GM04503 (cell line): ENCODE measurements around the gene PDE4D.

Experiments
- DNase-seq: peaks from one replicate; pipeline ENCODE4 v3.0.0-alpha.2; 2012; ENCODE audit warnings: low read depth

PDE4D gene

GRCh38 chr5:59140133-59140532 is 753.4 kb downstream of the PDE4D start:
- DNase-seq = no peak

DNA sequence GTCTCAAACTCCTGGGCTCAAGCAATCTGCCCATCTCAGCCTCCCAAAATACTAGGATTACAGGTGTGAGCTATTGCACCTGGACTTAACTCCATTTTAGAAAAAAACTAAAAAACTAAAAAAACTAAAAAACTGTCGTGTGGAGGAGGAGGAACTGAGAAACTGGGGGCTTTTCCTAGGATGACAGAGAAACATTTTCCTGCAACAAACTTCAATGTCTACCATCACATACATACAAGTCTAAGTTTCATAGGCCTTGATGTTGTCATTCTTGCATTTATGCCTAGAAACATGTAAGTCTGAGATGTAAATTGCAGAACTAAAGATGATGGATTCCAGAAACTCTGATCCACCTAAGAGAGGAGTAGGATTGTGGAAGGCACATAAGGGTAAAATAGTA is 753.8 kb downstream of the PDE4D start:
- DNase-seq = no peak

GRCh38 chr5:59138509-59138908 is 755.0 kb downstream of the PDE4D start:
- no peak for DNase-seq

DNA sequence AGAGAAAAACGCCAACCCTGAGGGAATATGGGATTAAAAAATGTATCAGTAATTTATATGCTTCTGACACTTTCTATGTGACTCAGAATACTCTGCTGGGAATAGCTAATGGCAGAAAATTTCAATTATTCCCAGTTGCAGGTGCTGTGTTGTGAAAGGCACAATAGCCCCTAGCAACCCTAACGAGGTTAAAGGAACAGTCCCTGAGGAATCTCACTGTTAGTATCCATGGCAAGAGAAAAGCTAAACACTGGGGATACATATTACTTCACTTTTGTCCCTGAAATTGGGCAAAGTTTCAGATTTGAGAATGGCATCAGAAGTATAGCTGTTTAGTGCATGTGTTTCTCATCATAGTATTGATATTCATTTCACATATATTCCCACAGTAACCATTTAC is 755.7 kb downstream of the PDE4D start:
- no peak for DNase-seq

DNA sequence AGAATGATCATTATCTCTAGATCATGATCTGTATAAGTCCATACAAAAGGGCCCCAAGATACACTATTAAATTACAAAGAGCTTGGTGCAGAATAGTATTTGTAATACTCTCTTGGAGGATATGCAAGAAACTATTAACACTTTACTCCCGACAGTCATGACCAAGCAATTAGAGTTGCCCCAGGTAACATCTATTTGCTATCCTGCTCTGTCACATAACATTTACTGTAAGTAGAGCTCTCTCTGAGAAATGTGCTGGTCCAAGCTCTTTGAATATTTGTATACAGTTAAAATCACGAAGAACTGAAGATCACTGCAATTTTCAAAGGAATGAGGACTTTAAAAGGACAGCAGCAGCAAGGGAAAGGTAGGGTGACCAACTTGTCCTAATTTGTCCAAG is 757.0 kb downstream of the PDE4D start:
- DNase-seq = no peak

DNA sequence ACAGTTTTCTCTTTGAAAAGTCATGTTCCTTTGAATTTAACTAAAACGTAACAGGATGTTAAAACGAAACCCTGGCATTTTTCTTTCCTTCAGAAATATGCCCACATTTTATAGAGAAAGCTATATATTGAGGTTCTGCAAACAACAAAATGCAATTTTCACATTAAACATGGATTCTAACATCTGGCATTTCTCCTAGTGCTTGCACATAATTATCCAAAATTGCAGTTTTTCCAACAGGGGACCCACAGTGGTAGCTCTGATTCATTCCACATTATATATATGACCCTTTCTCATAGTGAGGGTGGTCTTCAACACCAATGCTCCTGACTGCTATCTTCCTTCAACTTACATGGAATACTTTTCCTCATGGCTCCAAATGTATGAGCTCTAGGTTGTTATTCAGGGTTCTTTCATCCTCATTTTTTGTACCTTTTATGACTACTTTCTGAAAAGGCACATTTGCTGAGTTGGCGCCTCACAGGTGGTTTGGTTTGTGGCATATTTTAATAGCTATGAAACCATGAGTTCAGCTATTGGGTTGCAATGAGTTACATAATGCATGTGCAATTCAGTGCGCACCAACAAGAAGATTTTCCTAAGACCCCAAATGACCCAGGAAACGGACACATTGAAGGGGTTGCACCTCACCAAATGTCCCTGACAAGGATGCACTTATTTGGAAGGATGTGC is 758.9 kb downstream of the PDE4D start:
- no peak for DNase-seq

DNA sequence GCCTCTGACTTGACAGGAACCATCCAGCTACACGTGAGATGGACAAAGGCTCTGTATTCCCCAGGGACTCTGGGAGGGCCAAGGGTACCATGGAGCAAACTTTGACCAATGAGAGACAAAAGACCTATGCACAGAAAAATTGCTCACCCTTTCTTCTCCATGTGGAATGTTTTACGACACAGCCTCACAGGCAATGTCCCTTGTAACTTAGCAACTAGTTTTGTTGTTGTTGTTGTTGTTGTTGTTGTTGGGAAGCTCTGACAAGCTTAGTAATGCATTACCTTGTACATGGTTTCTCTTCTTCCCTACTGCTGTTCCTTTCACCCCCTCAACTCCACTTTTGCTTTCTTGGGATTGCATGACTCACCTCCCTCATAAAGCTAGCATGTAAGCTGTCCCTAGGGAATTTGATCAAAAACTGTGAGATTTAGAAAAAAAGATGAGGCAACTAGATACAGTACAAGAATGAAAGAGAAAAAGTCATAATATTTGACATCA is 759.7 kb downstream of the PDE4D start:
- peak; percentile 75 for DNase-seq

DNA sequence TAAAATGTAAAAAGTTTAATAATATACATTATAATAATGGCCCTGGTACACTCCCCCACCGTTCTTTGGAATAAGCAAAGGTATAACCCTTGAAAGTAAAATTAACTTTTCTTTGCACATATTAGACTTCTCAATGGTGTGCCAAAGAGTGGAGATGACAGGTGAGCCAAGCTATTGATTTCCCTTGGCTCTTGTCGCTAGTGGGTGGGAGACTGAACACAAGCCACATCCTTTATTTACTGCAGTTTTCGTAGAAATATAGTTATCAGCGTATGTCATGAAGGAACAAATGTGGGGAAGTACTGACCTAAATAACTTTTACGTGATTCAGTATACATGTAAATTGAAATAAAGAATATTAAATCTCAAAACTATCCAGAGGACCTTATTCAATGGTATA is 761.4 kb downstream of the PDE4D start:
- no peak for DNase-seq

DNA sequence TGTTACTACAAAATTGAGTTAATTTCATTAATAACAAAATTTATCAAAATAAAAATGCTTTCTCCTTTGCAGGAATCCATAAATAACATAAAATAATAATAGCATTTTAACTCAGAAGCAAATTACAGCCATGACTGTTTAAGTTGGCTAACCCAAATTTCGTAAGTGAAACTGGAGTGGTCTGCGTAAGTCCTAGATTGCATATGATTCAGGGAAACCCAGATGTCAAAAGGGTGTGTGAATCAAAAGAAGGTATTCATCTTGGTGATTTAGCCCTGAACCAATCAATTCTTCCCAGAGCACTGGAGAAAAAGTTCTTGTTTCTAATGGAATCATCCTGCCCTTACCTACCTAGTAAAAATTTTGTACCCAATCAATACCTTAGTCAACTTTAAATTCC is 763.1 kb downstream of the PDE4D start:
- no peak for DNase-seq

DNA sequence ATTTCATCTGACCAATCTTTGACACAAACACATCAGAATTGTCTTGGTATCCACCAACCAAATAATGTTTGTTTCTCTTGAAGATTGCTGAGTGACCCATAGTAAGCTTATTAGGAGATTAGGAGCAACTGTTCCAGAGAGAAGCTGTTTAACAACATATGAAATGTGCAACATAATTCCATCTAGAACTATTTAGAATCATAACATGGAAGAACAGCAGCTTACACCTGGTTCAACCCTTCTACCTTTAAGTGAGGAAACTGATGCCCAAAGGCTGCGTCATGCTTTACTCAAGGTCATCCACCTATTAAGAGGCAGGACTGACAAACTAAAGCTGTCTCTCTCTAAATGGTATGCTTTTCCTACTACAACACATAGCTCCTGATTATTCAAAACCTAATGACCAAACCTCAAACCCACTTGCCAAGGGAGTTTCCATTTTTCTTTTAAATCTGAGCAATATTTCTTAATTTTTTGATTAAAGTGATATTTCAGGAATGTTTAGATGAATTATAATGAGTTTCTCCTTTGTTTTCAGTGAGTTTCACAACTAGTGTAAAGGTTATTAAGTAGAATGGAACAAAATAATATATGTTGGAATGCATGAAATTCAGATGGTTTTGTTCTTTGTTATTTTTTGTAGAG is 764.8 kb downstream of the PDE4D start:
- DNase-seq = no peak

DNA sequence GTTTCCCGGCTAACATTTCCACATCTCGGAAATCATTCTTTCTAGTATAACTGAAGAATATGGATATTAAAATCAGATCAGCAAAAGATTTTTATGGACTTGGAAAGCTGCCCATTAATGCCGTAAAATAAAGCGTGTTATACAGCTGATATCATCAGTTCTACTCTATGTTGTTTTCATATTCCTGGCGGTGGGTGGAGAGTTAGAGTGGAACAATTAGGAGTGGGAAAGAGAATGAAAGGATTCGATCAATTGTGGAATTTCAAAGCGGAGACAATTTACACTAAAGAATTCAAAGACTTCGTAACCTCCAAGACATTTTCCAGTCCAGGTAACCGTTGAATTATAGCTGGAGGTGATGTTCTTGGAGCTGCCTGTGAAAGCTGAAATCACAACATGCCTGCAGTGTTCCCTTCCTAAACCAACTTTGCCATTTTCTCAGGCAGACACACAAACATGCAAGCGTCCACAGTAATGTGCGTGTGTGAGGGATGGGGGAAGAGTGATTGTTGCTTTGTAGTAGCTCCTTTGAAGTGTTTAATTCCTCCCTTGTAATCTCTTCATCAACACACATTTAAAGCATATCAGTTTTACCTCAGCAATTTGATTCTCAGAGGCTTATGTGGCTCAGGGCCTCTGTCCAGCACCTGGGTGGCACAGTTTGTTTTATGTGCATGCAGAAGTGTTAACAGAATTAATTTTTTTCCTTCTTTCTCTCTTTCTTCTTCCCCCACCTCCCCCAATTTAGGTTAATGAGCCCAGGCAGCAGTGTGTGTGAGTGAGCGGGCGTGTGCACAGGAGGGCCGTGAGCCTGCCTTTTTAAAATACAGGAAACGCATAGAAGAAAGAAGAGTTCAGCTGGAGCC is 766.6 kb downstream of the PDE4D start:
- DNase-seq = no peak

GRCh38 chr5:59126016-59126707 is 767.4 kb downstream of the PDE4D start:
- DNase-seq = no peak

DNA sequence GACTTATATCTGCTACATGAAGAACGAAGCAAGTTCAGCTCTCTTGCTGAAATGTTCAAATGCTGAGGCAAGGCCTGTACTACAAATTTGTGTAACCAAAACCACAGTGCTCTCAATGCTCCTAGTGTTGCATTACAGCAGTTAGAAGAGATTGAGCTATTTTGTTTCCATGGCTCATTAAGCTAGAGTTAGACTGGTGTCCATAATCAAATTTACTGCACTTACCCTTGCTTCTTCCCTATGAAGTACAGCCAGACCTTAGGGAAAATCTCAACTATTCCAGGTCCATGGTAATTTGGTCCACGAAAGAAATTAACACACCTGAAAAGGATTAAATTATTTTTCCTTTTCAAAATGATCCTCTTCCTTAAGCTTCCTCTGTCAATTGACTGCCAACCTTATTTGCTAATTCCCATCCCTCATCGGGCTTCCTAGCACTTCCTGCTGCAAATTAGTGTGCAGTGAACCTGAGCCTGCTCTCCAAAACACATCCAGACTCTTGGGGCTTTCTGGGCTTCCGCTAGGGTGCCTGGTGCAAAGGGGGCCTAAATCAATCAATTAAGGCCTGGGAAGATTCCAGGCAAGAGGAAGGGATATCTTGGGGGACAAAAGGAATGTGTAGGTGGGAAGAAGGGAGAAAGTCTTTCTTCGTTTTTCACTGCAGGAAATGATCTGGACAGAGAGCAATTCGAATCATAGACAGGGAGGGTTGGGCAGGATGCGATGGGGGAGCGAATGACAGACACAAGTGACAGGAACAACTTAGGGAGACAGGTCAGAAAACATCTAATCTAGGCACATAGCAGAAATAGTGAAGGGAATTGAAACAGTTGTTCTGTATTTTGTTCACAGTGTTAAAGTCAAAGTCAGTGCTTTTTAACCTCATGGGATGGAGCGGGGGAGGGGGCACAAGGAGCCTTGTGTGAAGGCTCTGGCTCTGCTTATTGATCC is 768.2 kb downstream of the PDE4D start:
- no peak for DNase-seq

DNA sequence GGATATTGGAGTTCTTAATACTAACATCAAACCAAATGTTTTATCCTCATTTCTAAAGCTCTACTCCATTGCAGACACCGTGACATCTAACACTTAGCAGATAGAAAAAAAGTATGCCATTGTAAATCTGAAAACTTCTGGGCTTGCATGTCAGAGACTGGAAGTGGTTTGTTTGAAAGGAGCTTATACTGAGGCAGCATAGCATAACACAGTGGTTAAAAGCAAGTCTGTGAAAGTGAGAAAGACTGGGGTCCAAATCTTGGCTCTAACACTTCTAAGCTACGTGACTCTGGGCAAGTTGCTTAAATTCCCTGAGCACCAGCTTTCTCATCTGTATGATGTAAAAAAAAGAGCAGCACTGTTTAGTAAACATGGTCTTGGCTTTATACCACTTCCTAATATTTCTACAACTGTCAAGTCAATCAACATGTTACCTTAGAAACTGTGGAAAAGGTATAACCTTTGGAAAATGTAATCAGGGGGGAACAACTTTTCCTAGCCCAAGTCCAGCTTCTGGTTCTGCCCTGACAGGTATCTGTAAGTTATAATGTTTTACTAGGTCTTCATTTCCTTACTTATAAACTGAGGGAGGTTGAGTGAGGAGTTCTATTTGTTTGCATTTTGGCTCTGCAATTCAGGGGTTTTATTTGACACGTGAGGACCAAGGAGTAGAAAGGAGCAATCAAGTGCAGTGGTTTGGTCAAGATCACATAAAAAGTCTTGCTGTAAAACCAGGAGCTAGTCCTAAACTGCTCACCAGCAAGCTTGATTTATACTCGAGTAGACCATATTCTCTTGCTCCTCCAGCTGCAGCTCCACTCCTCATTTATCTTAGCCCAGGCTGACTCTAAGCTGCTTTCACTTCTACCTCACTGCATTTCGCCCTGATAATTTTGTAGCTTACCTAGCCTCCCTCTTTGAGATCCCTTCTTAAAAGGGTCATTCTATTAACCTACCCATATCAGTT is 769.6 kb downstream of the PDE4D start:
- DNase-seq = no peak

GRCh38 chr5:59119480-59119879 is 774.0 kb downstream of the PDE4D start:
- DNase-seq = no peak

DNA sequence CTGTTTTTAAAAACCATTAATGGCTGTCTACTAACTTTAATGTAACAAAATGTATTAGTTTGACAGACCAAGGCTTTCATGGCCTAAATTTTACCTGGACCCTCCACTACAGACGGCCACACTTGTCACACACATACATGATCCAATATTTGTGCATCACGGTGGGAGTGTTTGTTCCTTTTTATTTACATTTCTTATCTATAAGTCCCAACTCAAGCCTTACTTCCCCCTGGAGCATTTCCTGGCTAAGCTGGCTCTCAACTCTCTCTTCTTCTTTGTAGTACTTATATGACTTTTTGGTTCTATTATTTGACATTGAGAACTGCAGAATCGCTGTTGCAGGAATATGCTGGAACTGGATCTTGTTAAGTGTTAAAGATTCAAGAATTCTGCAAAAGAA is 776.2 kb downstream of the PDE4D start:
- DNase-seq = no peak

DNA sequence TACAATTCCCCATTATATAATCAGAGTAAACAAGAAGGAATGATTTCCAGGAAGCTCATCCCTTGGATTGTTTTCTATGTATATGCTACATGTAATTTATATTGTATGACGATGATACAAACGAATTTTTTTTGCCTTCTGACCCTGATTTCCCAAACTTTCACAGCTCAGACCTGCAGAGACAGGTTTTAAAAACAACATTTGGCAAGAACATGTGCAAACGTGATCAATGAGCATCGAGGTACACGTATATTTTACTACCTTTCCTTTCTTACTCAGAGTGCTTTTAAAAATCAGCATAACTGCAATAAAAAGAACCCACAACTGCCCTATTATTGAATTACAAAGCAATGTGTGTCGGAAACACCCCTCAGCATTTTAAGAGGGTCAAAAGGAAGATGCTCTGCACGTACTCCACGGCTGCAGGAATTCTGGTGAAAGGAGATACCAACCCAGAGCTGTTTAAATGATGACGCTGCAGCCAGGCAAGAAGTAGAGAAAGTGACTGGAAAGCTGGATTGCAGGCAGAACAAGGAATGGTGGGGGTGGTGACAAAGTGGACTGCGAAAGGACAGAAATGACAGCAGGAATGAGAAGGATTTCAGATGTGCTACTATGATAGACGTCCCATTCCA is 777.2 kb downstream of the PDE4D start:
- DNase-seq = no peak

- DNase-seq = no peak
Measured at GRCh38 chr5:59115345-59115744, 778.2 kb downstream of the PDE4D start.

DNA sequence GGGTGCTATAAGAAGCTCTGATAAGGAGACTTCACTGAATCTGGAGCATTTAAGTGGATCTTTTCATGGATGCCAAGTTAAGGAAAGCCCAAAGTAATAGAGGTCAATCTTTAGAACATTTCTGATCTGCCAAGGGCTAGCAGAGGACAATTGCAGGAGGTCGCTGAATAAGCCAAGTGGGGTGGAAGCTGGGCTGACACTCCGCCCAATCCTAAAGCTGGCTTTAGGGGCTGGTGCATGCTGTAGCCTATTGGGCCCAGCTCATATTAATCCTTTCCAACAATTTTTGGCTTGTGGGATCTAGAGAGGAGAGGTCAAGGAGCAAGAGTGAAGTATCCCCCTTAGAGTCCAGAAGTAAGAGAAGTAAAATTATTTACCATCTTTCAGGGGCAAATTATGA is 784.1 kb downstream of the PDE4D start:
- no peak for DNase-seq
